Activated naive CD4-positive, alpha-beta T cell treated with anti-CD3 and anti-CD28 coated beads, Interleukin-2, amount 50 U/mL, for 16 hours (primary cell): ENCODE results near the gene DTNBP1.
"Not testable (repeated sequence)": the region's sequence is repeated elsewhere in the genome, so short reads cannot be mapped to it uniquely, and the experiment has no call there.

Experiments
- DNase-seq: peaks from one replicate; pipeline ENCODE4 v3.0.0-alpha.2; 2020

The DTNBP1 gene

DNA sequence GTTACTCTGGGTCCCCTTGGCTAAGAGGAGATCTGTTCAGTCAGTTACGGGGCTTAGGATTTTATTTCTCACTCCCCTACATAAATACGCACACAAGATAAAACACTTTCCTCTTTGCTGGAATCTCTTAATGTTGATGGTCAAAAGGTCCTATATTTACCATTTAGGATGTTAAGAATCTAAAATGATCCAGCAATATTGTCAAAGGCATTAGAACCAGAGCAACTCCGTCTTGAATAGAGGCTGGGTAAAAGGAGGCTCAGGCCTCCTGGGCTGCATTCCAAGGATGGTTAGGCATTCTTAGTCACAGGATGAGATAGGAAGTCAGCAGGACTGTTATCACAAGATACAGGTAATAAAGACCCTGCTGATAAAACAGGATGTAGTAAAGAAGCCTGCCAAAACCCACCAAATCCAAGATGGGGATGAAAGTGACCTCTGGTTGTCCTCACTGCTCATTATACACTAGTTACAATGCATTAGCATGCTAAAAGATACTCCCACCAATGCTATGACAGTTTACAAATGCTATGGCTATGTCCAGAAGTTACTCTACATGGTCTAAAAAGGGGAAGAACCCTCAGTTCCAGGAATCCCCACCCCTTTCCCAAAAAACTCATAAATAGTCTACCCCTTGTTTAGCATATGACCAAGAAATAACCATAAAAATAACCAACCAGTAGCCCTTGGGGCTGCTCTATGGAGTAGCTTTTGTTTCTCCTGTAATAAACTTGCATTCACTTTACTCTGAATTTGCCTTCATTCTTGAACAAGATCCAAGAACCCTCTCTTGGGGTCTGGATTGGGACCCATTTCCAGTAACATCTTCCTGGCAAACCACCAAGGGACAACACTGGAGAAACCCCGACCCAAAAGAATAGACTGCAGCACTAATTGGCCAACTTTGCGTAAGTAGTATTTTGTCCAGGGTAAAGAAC lies 107.5 kb downstream of the DTNBP1 start:
- no peak for DNase-seq

GRCh38 chr6:15554728-15555100 lies 108.1 kb downstream of the DTNBP1 start:
- DNase-seq: no peak

- DNase-seq: no peak
Observed at GRCh38 chr6:15553736-15554294, 109.0 kb downstream of the DTNBP1 start.

DNA sequence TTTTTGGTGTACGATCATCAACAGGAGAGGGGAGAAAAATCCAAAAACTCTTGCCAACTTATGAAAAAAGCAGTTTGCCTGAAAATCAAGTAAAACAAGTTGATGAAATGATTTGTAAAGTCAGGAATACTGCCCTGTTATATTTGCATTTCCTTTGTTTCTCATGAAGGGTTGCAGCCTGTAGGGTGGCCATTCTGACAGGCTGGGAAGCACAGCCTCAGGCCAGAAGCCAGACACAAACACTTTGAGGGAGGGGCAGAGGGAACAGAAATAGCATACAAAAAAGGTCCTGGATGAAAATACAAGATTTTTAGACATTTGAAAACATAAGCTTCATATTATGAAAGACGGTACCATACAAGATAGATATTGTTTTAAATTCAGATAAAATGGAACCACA lies 109.8 kb downstream of the DTNBP1 start:
- no peak for DNase-seq

GRCh38 chr6:15551798-15552197 lies 111.0 kb downstream of the DTNBP1 start:
- no peak for DNase-seq

DNA sequence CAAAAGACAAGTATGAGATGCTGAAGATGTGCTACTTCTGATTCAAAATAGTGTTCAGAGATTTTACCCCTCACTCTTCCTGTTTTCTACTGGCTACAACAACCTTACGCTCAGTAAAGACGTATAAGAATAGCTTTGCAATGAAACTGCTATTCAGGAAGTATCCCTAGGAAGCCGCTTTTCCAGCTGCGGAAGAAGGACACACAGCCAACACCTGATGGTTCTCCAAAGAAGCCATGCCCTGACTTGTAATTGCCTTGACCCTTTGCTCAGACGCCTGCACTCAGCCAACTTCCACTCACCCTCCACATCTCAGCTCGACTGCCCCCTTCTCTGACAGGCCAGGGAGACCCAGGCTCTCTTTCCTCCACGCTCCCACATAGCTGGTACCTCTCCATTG lies 111.6 kb downstream of the DTNBP1 start:
- DNase-seq: no peak

DNA sequence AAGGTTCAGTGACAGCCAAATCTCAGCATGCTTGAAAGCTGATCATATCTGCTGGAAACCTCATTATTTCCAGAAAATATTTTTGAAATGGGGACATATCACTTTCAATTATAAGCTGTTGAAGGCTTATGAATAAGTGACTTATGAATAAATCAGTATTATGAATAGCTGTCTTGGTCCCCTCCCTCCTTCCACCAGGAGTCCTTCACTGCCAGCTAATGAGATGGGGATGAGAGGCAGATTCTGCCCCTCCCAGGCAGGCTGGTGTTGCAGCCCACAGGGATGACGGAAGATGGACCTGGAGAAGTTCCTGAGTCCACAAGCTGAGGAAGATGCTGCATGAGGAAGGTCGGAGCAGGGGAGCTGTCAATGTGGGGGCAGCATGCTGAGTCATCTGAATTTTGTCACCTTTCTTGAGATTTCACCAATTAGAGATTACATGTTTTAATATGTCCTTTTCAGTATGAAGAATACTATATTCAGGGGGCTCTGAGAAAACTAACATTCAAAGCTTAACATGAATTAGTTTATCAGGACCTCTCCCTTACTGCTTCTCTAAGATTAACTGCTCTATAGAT lies 112.2 kb downstream of the DTNBP1 start:
- DNase-seq: no peak

DNA sequence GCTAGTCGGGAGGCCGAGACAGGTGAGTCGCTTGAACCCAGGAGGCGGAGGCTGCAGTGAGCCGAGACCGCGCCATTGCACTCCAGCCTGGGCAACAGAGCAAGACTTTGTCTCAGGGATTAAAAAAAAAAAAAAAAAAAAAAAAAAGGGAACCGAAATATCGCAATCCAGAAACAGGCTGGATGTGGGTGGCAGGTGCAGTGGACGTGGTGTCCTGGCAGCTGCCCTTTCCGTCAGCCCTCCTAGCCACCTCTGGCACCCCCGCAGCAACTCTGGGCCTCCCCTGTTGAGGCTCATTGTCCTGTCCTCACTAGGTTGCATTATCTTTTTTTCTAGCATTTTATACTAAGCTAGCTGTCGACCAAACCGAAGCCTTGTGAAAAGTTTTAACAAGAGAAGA lies 113.5 kb downstream of the DTNBP1 start:
- DNase-seq: no peak

DNA sequence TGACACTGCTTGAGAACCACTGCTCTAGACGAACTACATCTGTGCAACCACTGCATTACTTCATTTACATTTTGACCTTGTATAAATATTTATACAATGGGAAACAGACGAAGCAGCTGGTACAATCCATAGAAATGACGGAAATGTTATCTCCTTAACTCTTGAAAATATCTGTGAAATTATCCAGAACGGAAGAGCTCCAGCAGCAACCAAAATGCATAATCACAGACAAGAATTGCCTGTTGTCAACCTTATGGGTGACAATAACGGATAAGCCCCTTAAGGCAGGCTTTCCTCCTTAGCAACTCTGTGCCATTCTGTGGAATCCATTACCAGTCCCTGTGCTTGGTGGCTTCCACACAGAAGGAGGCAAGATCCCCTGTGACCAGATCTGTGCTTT lies 115.4 kb downstream of the DTNBP1 start:
- no peak for DNase-seq

- DNase-seq: no peak
Observed at GRCh38 chr6:15546591-15546990, 116.2 kb downstream of the DTNBP1 start.

- DNase-seq: no peak
Observed at GRCh38 chr6:15544321-15544900, 118.4 kb downstream of the DTNBP1 start.

- not testable (repeated sequence) for DNase-seq
Observed at GRCh38 chr6:15543332-15543917, 119.4 kb downstream of the DTNBP1 start.

GRCh38 chr6:15539722-15540270 lies 123.0 kb downstream of the DTNBP1 start:
- DNase-seq: no peak

DNA sequence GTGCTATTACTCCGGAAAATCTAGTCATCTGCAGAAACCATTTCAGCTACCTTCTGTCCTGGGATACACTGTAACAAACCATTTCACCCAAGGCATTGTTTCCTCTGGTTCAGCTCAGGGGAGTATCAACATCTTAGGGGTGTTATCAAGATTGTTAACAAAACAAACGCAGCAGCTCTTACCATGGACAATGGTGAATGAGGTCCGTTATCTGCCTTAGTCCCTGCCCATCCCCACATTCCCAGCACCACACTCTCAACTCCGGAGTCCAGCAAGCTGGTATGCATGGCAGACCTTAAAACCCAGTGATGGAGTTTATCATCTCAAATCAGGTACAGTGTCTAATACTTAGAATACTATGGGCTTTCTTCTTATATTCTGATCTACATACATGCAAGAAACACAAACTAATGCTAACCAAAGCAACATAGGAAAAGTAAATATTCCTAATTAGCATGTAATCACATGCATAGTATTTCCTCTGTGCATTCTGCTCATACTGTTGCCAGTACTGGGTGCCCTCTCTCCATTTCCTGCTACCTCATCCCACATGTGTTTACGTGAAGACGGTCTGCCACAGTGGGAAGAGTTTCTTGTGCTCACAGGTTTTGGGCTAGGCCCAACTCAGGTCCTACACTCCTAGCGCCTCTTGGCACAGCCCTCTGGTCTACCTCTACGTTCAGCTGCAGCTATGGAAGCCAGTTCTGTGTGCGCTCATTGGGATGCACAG lies 123.9 kb downstream of the DTNBP1 start:
- no peak for DNase-seq

GRCh38 chr6:15538106-15538505 lies 124.7 kb downstream of the DTNBP1 start:
- no peak for DNase-seq

DNA sequence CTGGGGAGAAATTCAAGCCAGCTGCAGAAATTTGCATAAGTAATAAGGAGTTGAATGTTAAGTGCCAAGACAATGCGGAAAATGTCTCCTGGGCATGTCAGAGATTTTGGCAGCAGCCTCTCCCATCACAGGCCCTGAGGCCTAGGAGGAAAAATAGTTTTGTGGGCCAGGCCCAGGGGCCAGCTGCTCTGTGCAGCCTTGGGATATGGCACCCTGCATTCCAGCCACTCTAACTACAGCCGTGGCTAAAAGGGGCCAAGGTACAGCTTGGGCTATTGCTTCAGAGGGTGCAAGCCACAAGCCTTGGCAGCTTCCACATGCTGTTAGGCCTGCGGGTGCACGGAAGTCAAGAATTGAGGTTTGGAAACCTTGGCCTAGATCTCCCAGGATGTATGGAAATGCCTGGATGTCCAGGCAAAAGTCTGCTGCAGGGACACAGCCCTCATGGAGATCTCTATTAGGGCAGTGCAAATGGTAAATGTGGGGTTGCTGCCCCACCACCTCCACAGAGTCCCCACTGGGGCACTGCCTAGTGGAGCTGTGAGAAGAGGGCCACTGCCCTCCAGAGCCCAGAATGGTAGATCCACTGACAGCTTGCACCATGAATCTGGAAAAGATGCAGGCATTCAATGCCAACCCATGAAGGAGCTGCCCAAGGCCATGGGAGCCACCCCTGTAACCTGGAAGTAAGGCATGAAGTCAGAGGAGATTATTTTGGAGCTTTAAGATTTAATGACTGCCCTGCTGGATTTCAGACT lies 126.5 kb downstream of the DTNBP1 start:
- DNase-seq: no peak

GRCh38 chr6:15535495-15536197 lies 127.2 kb downstream of the DTNBP1 start:
- no peak for DNase-seq

DNA sequence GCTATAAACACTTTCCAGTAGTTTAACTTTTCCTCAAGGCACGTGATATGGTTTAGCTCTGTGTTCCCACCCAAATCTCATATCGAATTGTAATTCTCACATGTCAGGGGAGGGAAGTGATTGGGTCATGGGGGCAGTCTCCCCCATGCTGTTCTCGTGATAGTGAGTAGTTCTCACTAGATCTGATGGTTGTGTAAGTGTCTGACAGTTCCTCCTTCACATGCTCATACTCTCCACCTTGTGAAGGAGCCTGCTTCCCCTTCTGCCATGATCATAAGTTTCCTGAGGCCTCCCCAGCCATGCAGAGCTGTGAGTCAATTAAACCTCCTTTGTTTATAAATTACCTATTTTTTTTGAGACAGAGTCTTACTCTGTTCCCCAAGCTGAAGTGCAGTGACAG lies 127.9 kb downstream of the DTNBP1 start:
- no peak for DNase-seq

- DNase-seq: no peak
Observed at GRCh38 chr6:15533379-15534026, 129.3 kb downstream of the DTNBP1 start.

DNA sequence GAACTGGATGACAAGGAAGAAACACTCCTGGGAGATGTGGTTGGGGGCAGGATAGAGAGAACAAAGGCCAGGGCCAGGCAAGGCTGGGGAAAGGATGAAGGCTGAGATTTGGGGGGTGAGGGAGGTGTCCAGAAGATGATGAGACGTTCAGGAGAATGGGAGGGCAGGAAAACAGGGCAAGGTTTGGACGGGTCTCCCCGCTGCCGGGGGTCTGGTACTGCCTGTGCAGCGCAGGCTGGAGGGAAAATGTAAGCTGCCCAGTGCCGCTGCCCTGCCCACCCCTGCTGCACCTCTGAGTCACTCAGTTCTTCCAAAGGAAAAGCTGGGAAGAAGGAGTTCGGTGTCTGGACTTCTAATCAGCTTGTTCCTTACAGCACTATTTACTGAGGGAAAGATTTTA lies 130.9 kb downstream of the DTNBP1 start:
- no peak for DNase-seq
